ENCODE data around the gene CYBB.
A peak's percentile ranks its signal among the peaks of the same experiment; 100 is the strongest.
"Not testable (repeated sequence)": the region's sequence is repeated elsewhere in the genome, so short reads cannot be mapped to it uniquely, and the experiment has no call there.

CYBB gene

GRCh38 chrX:37767430-37767829, 12.4 kb upstream of the CYBB start:
- Histone ChIP-seq H2AFZ (ENCODE audit: low read length) (no peak overlapping the region), H3K4me1 (ENCODE audit: low read length) (peaks cover 15% of the 10 kb centered on the region; the same call in 1 of the 2 replicates), H4K20me1 (ENCODE audit: insufficient read depth, low read length) (no peaks in the 10 kb centered on the region), H3F3A (ENCODE audit: insufficient read depth, low read length) (no peaks in the 10 kb centered on the region), H3K9me3 (replicated peaks; ENCODE audit: insufficient read depth, low read length) (no peaks in the 10 kb centered on the region), H3K27me3 (replicated peaks; ENCODE audit: insufficient read depth, low read length) (no peaks in the 10 kb centered on the region), H3K27ac (ENCODE audit: low read length) (no peak overlapping the region), H3K4me3 (ENCODE audit: low read length) (no peak overlapping the region), H3K9ac (ENCODE audit: low read length) (no peak overlapping the region), H3K79me2 (ENCODE audit: low read length) (no peaks in the 10 kb centered on the region), H3K9me2 (replicated peaks; ENCODE audit: insufficient read depth, low read length) (no peaks in the 10 kb centered on the region), H3K36me3 (replicated peaks; ENCODE audit: insufficient read depth, low read length) (no peaks in the 10 kb centered on the region), H3K4me2 (ENCODE audit: low read depth, low read length) (no peak overlapping the region)
- no peak for DNase-seq
- TF ChIP-seq, protein P1, sequence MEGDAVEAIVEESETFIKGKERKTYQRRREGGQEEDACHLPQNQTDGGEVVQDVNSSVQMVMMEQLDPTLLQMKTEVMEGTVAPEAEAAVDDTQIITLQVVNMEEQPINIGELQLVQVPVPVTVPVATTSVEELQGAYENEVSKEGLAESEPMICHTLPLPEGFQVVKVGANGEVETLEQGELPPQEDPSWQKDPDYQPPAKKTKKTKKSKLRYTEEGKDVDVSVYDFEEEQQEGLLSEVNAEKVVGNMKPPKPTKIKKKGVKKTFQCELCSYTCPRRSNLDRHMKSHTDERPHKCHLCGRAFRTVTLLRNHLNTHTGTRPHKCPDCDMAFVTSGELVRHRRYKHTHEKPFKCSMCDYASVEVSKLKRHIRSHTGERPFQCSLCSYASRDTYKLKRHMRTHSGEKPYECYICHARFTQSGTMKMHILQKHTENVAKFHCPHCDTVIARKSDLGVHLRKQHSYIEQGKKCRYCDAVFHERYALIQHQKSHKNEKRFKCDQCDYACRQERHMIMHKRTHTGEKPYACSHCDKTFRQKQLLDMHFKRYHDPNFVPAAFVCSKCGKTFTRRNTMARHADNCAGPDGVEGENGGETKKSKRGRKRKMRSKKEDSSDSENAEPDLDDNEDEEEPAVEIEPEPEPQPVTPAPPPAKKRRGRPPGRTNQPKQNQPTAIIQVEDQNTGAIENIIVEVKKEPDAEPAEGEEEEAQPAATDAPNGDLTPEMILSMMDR (IDR thresholded peaks at IDR 0.05; ENCODE audit: low read length) = no peak
- TF ChIP-seq EZH2phosphoT487 (IDR thresholded peaks at IDR 0.05; ENCODE audit: low read length) (no peak), EZH2 (optimal IDR thresholded peaks at IDR 0.05; ENCODE audit: low read depth, low read length) (no peak)

DNA sequence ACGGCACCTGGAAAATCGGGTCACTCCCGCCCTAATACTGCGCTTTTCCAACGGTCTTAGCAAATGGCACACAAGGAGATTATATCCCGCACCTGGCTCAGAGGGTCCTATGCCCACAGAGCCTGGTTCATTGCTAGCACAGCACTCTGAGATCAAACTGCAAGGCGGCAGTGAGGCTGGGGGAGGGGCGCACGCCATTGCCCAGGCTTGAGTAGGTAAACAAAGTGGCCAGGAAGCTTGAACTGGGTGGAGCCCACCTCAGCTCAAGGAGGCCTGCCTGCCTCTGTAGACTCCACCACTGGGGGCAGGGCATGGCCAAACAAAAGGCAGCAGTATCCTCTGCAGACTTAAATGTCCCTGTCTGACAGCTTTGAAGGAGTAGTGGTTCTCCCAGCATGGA, 11.0 kb upstream of the CYBB start:
- H3K79me2 ChIP-seq (ENCODE audit: low read length); H3K27me3 ChIP-seq (replicated peaks; ENCODE audit: insufficient read depth, low read length); H3K9me3 ChIP-seq (replicated peaks; ENCODE audit: insufficient read depth, low read length); H3K9me2 ChIP-seq (replicated peaks; ENCODE audit: insufficient read depth, low read length); H4K20me1 ChIP-seq (ENCODE audit: insufficient read depth, low read length); H3K4me2 ChIP-seq (ENCODE audit: low read depth, low read length); DNase-seq; H3K27ac ChIP-seq (ENCODE audit: low read length); H3K9ac ChIP-seq (ENCODE audit: low read length); H3K36me3 ChIP-seq (replicated peaks; ENCODE audit: insufficient read depth, low read length); H2AFZ ChIP-seq (ENCODE audit: low read length); H3K4me1 ChIP-seq (ENCODE audit: low read length); H3F3A ChIP-seq (ENCODE audit: insufficient read depth, low read length); H3K4me3 ChIP-seq (ENCODE audit: low read length): not testable (repeated sequence)

- Histone ChIP-seq H4K20me1 (ENCODE audit: insufficient read depth, low read length) (no peaks in the 10 kb centered on the region), H3F3A (ENCODE audit: insufficient read depth, low read length) (peaks cover 6% of the 10 kb centered on the region; the same call in 1 of the 2 replicates), H3K4me3 (ENCODE audit: low read length) (no peak overlapping the region), H3K27me3 (replicated peaks; ENCODE audit: insufficient read depth, low read length) (no peaks in the 10 kb centered on the region), H3K9ac (ENCODE audit: low read length) (no peak overlapping the region), H3K4me1 (ENCODE audit: low read length) (peaks cover 26% of the 10 kb centered on the region), H3K27ac (ENCODE audit: low read length) (peak overlapping the region; percentile 49; the same call in 1 of the 2 replicates), H3K9me3 (replicated peaks; ENCODE audit: insufficient read depth, low read length) (no peaks in the 10 kb centered on the region), H2AFZ (ENCODE audit: low read length) (no peak overlapping the region), H3K79me2 (ENCODE audit: low read length) (no peaks in the 10 kb centered on the region), H3K36me3 (replicated peaks; ENCODE audit: insufficient read depth, low read length) (no peaks in the 10 kb centered on the region), H3K4me2 (ENCODE audit: low read depth, low read length) (peak overlapping the region; percentile 43), H3K9me2 (replicated peaks; ENCODE audit: insufficient read depth, low read length) (no peaks in the 10 kb centered on the region)
- DNase-seq = peak; percentile 58
- TF ChIP-seq, protein P1 (IDR thresholded peaks at IDR 0.05; ENCODE audit: low read length) = no peak
- no peak for TF ChIP-seq EZH2 (optimal IDR thresholded peaks at IDR 0.05; ENCODE audit: low read depth, low read length)
- TF ChIP-seq EZH2phosphoT487 (IDR thresholded peaks at IDR 0.05; ENCODE audit: low read length) = no peak
Measured at GRCh38 chrX:37776283-37776986, 3.4 kb upstream of the CYBB start.

- H3K4me2 ChIP-seq (ENCODE audit: low read depth, low read length) = peak overlapping the region; percentile 43; the same call in 1 of the 2 replicates
Measured at GRCh38 chrX:37776987-37777325, 2.9 kb upstream of the CYBB start.

More at GRCh38 chrX:37776987-37777325, 2.9 kb upstream of the CYBB start:
- Histone ChIP-seq H3K4me1 (ENCODE audit: low read length) (peaks cover 26% of the 10 kb centered on the region), H3K9me2 (replicated peaks; ENCODE audit: insufficient read depth, low read length) (no peaks in the 10 kb centered on the region), H4K20me1 (ENCODE audit: insufficient read depth, low read length) (no peaks in the 10 kb centered on the region), H3F3A (ENCODE audit: insufficient read depth, low read length) (peaks cover 6% of the 10 kb centered on the region; the same call in 1 of the 2 replicates), H3K36me3 (replicated peaks; ENCODE audit: insufficient read depth, low read length) (no peaks in the 10 kb centered on the region), H3K27me3 (replicated peaks; ENCODE audit: insufficient read depth, low read length) (no peaks in the 10 kb centered on the region), H2AFZ (ENCODE audit: low read length) (no peak overlapping the region), H3K4me3 (ENCODE audit: low read length) (no peak overlapping the region), H3K27ac (ENCODE audit: low read length) (peak overlapping the region; percentile 49; the same call in 1 of the 2 replicates), H3K9ac (ENCODE audit: low read length) (no peak overlapping the region), H3K79me2 (ENCODE audit: low read length) (no peaks in the 10 kb centered on the region), H3K9me3 (replicated peaks; ENCODE audit: insufficient read depth, low read length) (no peaks in the 10 kb centered on the region)
- TF ChIP-seq EZH2 (optimal IDR thresholded peaks at IDR 0.05; ENCODE audit: low read depth, low read length) (no peak), EZH2phosphoT487 (IDR thresholded peaks at IDR 0.05; ENCODE audit: low read length) (no peak)
- TF ChIP-seq, protein P1 (IDR thresholded peaks at IDR 0.05; ENCODE audit: low read length) = no peak
- no peak for DNase-seq

All from MM.1S (cell line).